LNCaP clone FGC (cell line): Measurements from ENCODE around the gene ADAMTS16.
A peak's percentile ranks its signal among the peaks of the same experiment; 100 is the strongest.

Experiments used
- DNase-seq: peaks from one replicate; pipeline ENCODE4 v3.0.0-alpha.2; 2011; ENCODE audit warnings: low read depth
- H3K4me3 ChIP-seq: 2 replicates; pipeline ENCODE4 v1.5.1; 2011; ENCODE audit warnings: mild to moderate bottlenecking, low read depth, low read length, control low read depth
- CTCF ChIP-seq: IDR thresholded peaks from 2 replicates; pipeline ENCODE4 v1.5.1; 2012; ENCODE audit warnings: mild to moderate bottlenecking; ENCODE audit not compliant: control insufficient read depth, insufficient read depth; ENCODE audit errors: extremely low read depth

The ADAMTS16 gene

GRCh38 chr5:5315068-5315980 lies 175.2 kb downstream of the ADAMTS16 start:
- no peak for TF ChIP-seq CTCF
- DNase-seq = no peak

DNA sequence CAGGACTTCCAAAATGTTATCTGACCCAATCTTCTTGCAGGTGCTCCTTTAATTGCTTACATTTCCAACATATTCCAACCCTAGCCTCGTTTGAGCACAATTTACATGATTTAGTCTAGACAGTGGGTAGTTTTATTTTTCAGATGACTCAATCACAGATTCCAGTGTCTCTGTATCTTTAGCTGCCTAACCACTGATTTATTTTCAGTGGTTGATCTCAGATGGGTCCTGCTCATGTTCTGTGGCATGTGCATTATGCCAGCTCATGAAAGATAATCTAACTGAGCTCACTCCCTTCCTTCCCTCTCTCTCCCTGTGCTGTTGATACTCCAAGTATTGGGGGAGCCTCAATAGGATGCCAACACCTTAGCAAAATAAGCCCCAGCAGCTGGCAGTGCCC lies 176.2 kb downstream of the ADAMTS16 start:
- H3K4me3 ChIP-seq = no peak overlapping the region
- no peak for DNase-seq
- no peak for TF ChIP-seq CTCF

More at GRCh38 chr5:5315068-5315980, 175.2 kb downstream of the ADAMTS16 start:
- H3K4me3 ChIP-seq = no peak overlapping the region

DNA sequence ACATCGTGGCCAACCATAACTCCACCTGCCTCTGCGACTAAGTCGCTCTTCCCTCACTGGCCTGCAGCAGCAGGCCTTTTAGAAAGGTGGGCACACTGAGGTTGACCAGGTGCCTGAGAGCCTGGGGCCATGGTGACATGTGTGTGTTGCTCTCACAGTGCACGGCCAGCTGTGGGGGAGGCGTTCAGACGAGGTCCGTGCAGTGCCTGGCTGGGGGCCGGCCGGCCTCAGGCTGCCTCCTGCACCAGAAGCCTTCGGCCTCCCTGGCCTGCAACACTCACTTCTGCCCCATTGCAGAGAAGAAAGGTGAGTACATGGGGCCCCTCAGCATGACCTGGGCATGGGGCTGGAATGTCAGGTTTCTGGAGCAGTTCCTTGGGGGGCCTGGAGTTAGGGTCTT lies 177.8 kb downstream of the ADAMTS16 start:
- no peak for DNase-seq
- H3K4me3 ChIP-seq = no peak overlapping the region
- TF ChIP-seq CTCF = no peak

GRCh38 chr5:5318426-5319190 lies 178.5 kb downstream of the ADAMTS16 start:
- TF ChIP-seq CTCF = no peak
- DNase-seq = no peak
- H3K4me3 ChIP-seq = no peak overlapping the region

- TF ChIP-seq CTCF = no peak
- DNase-seq = peak; percentile 40
- H3K4me3 ChIP-seq = no peak overlapping the region
These were observed 180.1 kb downstream of the ADAMTS16 start for GRCh38 chr5:5320062-5320805.

DNA sequence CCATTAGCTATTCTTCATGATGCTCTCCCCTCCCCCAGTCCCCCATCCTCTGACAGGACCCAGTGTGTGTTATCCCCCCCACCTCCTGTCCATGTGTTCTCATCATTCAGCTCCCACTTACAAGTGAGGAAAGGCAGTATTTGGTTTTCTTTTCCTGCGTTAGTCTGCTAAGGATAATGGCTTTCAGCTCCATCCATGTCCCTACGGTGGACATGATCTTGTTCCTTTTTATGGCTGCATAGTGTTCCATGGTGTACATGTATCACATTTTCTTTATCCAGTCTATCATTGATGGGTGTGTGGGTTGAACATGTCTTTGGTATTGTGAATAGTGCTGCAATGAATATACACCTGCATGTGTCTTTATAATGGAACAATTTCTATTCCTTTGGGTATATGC lies 181.0 kb downstream of the ADAMTS16 start:
- TF ChIP-seq CTCF = no peak
- H3K4me3 ChIP-seq = no peak overlapping the region
- no peak for DNase-seq
